A673 (cell line): ENCODE results near the gene DSTYK. TPM values are rescaled to one million over a fixed set of nuclear protein-coding genes. Genes with fewer than 3 reads are reported as not detected.

Experiments
- BruUV-seq: library from RNA; stranded (reverse); fragments of 400-500 nt; replicated peaks from 2 replicates; lab custom pipeline; 2021; lab: Mats Ljungman, UMichigan
- CTCF ChIA-PET: fragments of 300-600 bp; sonication (Branson Sonifier 250); formaldehyde crosslinking; loops from one replicate; lab custom pipeline; 2022; ENCODE audit warnings: antibody characterized with exemption; lab: Charles Lee
- POLR2A ChIA-PET: fragments of 300-600 bp; sonication (Branson Sonifier 250); formaldehyde crosslinking; loops from one replicate; lab custom pipeline; 2022; ENCODE audit warnings: antibody characterized with exemption; ENCODE audit not compliant: low non-redundant PET; lab: Charles Lee
- DNase-seq: peaks from one replicate; pipeline ENCODE4 v3.0.0-alpha.2; 2015; ENCODE audit warnings: low spot score
- H3K27ac ChIP-seq: fragments of 200-600 bp; sonication (generic); 2 replicates; pipeline ENCODE4 v1.5.1; 2016; ENCODE audit warnings: mixed run types, low read depth, mild to moderate bottlenecking, mixed read lengths, antibody characterized with exemption, low read length; ENCODE audit not compliant: poor library complexity, severe bottlenecking
- H3K27me3 ChIP-seq: fragments of 200-600 bp; sonication (generic); replicated peaks from 2 replicates; pipeline ENCODE4 v1.6.1; 2017; ENCODE audit warnings: mixed run types, low read depth, mild to moderate bottlenecking, mixed read lengths, antibody characterized with exemption, low read length; ENCODE audit not compliant: insufficient read depth, poor library complexity
- H3K36me3 ChIP-seq: fragments of 200-600 bp; sonication (generic); 2 replicates; pipeline ENCODE4 v1.6.1; 2016; ENCODE audit warnings: mixed run types, mild to moderate bottlenecking, mixed read lengths, antibody characterized with exemption, low read length; ENCODE audit not compliant: insufficient read depth, poor library complexity, severe bottlenecking
- H3K4me1 ChIP-seq: fragments of 200-600 bp; sonication (generic); 2 replicates; pipeline ENCODE4 v1.6.1; 2017; ENCODE audit warnings: mixed run types, mild to moderate bottlenecking, mixed read lengths, antibody characterized with exemption, low read length; ENCODE audit not compliant: insufficient read depth, poor library complexity, severe bottlenecking
- H3K4me3 ChIP-seq: fragments of 200-600 bp; sonication (generic); 2 replicates; pipeline ENCODE4 v1.5.1; 2016; ENCODE audit warnings: low read depth, mixed run types, mild to moderate bottlenecking, mixed read lengths, low read length; ENCODE audit not compliant: poor library complexity, severe bottlenecking
- H3K9me3 ChIP-seq: fragments of 200-600 bp; sonication (generic); 2 replicates; pipeline ENCODE4 v1.6.1; 2016; ENCODE audit warnings: mixed run types, low read depth, mild to moderate bottlenecking, mixed read lengths, antibody characterized with exemption, low read length; ENCODE audit not compliant: poor library complexity, severe bottlenecking
- CTCF ChIP-seq: fragments of 300-800, 200-600 bp; sonication (generic); conservative IDR thresholded peaks from 2 replicates; pipeline ENCODE4 v1.5.1; 2017; ENCODE audit warnings: low read depth, mild to moderate bottlenecking, antibody characterized with exemption, low read length, moderate library complexity, mixed read lengths
- EZH2 ChIP-seq: fragments of 200-600 bp; sonication (generic); IDR thresholded peaks from 2 replicates; pipeline ENCODE4 v1.6.1; 2017; ENCODE audit warnings: borderline replicate concordance, low read depth, mild to moderate bottlenecking, mixed read lengths, antibody characterized with exemption, low read length; ENCODE audit not compliant: poor library complexity, severe bottlenecking
- intact Hi-C: fragments of 100-400 bp; cut with micrococcal nuclease; formaldehyde crosslinking; loops from one replicate; pipeline ENCODE4 v1.10.0; 2022; ENCODE audit not compliant: unreplicated experiment
- total RNA-seq: library from RNA; stranded (reverse); gene quantifications from 2 replicates; pipeline ENCODE4 v1.2.3, GENCODE V29; 2021

Gene DSTYK
- total RNA-seq, 1 experiment from 2014 or later: 7.1 TPM

GRCh38 chr1:205140113-205140512 is 71.4 kb downstream of the DSTYK start:
- H3K27me3 ChIP-seq: no peaks in the 10 kb centered on the region
- H3K27ac ChIP-seq: no peak overlapping the region
- CTCF ChIA-PET: no interaction called here
- H3K9me3 ChIP-seq: no peaks in the 10 kb centered on the region
- DNase-seq: no peak
- H3K4me1 ChIP-seq: no peaks in the 10 kb centered on the region
- TF ChIP-seq EZH2 (no peak), CTCF (no peak)
- POLR2A ChIA-PET: no interaction called here
- no peak overlapping the region for H3K4me3 ChIP-seq
- intact Hi-C loops: loop anchor here (5.0 kb wide), 1 partner anchor 153 kb away; no protein-coding TSS in a partner anchor
- no TSS peak for BruUV-seq
- H3K36me3 ChIP-seq: no peaks in the 10 kb centered on the region

- H3K27me3 ChIP-seq: no peaks in the 10 kb centered on the region
- H3K9me3 ChIP-seq: no peaks in the 10 kb centered on the region
- TF ChIP-seq EZH2 (no peak), CTCF (no peak)
- DNase-seq: no peak
- ChIA-PET CTCF (no interaction called here), POLR2A (no interaction called here)
- no peaks in the 10 kb centered on the region for H3K4me1 ChIP-seq
- intact Hi-C loops: no loop called here
- no TSS peak for BruUV-seq
- H3K36me3 ChIP-seq: no peaks in the 10 kb centered on the region
- H3K27ac ChIP-seq: no peak overlapping the region
- H3K4me3 ChIP-seq: no peak overlapping the region
Observed at GRCh38 chr1:205137901-205138300, 73.6 kb downstream of the DSTYK start.

- ChIA-PET POLR2A (interaction anchor here (0.8 kb wide), 1 partner anchor 10 kb away, joined by 3 read pairs; no protein-coding TSS in a partner anchor), CTCF (no interaction called here)
- TF ChIP-seq CTCF: no peak
- no peak for TF ChIP-seq EZH2
- intact Hi-C loops: no loop called here
- Histone ChIP-seq H3K27me3 (no peaks in the 10 kb centered on the region), H3K4me3 (no peak overlapping the region), H3K36me3 (no peaks in the 10 kb centered on the region), H3K27ac (no peak overlapping the region), H3K9me3 (no peaks in the 10 kb centered on the region), H3K4me1 (no peaks in the 10 kb centered on the region)
- no TSS peak for BruUV-seq
- no peak for DNase-seq
Observed at GRCh38 chr1:205133287-205133686, 78.2 kb downstream of the DSTYK start.
